NCI-H2029 treated with DMSO at 0.1 percent for 48 hours (cell line): ENCODE measurements around the gene TRPT1.
A peak's percentile ranks its signal among the peaks of the same experiment; 100 is the strongest.

Experiments
- DNase-seq: peaks from one replicate; lab custom pipeline; 2025; lab: John Stamatoyannopoulos, UW

The TRPT1 gene

DNA sequence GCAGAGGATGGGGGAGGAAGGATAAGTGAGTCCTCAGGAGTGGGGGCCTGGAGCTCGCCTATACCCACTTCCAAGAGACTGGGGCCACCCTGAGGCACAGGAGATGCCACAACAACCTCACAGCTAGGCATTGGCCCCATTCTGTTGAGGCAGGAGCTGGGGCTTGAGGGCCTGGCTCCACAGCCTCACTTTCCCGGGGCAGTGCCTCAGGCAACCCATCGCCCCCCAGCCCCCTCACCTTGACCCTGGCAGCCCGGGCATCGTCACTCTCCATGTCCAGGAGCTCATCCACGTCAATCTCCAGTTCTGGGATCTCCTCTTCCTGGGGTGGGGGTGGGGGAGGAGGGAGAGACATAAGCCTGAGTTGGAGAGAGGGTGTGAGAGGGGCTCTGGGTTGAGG lies 19.0 kb upstream of the TRPT1 start:
- DNase-seq, result no peak

DNA sequence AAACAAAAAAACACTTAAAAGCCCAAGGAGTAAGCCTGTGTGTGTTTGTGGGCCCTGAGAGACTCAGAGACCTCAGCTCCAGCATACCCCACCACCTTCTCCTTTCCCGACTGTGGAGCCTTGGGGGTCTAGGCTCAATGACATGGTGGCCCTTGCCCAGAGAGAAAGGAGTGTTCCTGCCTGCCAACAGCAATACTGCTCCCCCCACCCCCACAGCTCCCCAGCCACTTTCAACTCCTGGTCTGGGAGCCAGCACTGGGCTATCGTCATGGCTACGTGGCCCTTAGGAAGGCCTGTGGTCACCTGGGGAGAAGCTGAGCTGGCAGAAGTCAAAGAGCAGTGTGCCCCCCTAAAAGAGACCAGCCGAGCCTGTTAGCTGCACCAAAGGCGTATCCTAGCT lies 18.1 kb upstream of the TRPT1 start:
- no peak for DNase-seq

DNA sequence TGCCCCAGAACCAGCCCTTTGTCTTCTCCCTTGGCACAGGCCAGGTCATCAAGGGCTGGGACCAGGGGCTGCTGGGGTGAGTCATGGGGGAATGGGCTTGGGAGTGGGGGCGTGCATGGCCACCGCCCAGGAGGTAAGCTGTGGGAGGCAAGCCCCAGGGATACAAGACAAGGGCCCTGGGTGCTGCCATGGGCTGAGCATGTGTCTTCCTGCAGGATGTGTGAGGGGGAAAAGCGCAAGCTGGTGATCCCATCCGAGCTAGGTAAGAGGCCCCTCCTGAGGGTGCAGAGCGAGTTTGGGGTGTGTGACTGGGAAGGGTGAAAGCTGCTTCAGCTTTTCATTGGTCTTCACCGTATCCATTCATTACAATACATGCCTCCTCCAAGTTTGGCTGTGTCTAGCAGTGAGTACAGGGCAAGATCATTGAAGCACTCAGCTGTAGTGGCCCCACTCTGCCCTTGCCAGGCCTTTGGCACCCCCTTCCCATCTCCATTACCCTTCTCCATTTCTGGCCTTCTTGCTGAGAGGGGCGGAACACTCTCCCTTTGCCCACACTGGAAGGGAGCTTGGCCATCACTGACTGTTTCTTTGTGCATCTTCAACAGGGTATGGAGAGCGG lies 17.4 kb upstream of the TRPT1 start:
- no peak for DNase-seq

DNA sequence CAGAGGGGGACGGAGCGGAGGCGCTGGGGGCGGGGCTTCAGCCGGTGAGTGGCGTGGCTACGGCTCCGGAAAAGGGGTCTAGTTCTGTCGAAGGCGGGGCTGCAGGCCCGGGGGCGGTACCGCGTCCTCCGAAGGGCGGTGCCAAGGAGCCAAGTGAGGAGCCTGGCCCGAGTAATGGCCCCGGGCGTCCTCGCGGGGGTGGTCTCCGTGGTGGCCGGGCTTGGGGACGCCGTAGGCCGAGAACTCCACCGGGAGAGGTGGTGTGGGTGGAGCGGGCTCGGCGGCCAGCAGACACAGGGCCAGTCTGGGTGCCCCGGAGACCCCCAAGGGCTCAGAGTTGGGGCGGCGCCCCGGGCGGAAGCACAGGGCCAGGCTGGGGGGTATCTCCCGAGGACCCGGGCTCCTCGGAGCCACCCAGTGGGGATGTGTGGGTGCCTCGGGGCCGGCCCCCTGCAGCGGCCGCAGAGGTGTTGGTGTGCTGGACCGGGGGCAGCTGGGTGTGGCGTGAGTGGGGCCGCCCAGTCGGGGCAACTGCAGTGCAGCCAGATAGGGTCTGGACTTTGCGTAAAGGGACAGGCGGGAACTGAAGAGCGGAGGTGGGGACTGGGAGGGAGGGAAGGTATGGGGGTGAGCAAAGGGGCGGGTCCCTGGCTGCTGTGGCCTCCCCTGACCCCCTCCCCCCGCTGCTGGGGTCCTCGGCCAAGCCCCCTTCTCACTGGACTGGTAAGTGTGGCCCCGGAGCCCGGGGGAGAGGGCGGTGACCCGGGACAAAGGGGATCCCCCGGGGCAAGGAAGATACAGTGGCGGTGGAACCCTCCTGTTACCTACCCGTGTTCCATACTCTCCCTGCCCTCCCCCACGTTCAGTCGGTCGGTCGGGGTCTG lies 15.7 kb upstream of the TRPT1 start:
- DNase-seq, result no peak

DNA sequence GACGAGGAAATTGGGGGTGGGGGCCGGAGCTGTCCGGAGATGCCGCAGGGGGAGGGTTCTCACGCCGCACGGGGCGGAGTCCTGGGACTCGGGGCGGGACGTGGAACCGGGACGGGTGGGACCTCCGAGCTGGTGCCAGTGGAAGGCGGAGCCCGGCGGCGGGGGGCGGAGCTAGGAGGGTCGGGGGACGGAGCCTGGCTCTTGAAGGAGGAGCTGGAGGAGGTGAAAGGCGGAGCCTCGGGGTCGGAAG lies 15.2 kb upstream of the TRPT1 start:
- DNase-seq, result peak; percentile 96

DNA sequence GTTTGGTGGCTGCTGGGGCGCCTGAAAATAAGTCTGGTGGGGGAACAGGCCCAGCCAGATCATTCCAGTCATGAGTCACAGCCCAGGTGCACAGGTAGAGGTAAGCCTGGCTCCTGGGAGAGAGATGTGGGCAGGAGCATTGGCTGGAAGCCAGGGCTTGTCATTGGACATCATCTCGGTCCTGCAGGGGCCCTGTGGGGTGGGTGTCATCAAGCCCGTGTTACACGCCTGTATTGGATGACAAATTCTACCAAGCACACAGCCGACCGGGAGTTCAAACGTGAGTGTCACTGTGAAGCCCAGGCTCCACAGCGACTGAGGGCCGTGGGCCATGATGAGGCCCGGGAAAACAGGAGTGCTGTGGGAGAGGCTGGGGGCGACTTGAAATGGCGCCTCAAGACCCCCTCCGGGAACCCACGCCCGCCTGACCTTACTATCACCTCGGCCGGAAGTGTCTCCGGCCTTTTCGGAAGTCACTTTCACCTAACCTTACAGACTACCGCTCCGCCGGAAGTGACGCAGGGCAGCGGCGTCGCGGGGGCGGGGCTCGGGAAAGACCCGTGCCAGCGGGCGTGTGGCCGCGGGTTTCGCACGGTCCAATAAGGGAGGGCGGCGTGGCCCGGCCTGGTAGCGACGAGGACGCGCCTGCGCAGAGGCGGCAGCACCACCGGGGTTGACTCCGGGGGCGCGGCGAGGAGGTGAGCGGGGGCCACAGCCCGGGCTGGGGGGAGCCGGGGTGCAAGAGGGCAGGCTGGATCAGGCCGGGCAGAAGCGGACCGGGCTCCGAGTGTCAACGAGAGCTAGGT lies 14.7 kb upstream of the TRPT1 start, which contains the start of gene FKBP2:
FKBP2 (plus strand) TSS at position 661 of the 806 bp plus-strand sequence. CDS start 1,293 bp downstream, outside the sequence.
- peak; percentile 82 for DNase-seq

DNA sequence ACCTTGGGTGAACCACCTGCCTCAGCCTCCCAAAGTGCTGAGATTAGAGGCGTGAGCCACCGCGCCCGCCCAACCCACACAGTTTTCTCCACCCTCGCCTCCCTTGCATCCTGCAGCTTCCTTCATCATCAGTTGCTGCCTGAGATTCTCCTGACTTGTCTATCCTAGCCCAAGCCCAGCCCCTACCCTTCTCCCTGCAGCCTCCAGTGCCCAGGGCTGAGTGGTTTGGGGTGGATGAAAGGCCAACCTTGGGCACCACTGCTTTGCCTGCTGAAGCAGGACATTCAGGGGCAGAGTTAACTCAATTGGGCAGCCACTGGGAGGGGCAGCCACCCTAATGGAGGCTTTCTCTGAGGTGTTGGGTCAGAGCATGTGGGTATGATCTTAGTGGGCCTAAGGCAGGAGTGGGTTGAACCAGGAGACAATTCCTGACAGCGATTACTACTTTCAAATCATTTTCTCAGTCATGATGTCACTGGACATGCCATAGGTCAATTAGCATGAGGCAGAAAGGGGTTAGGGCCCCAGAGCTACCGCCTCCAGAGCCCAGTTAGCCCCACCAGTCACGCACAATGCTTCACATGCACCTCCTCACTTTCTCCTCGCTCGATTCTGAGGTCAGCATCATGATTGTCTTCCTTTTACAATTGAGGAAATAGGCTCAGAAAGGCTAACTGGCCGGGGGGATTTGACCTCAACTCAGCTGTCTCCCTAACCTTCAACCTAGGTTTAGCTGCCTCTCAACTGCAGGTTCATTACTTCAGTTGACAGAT lies 13.9 kb upstream of the TRPT1 start:
- DNase-seq, result no peak

DNA sequence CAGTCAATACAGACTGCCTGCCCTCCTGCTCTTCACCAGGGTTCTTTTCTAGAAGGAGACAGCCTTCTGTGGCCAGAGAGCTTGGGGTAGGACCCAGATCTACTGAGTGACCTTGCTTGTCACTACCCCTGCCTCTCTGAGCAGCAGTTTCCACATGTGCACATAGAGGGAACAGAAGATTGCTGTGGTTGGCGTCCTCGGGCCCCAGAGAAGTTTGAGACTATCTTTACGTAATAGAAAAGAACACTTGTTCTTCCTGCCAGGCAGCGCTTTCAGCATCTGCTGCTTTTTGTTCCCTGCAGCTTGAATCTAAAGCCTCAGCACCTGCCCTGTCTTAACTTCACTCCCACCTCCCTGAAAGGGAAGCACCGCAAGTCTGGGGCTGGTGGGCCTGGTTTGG lies 13.0 kb upstream of the TRPT1 start:
- DNase-seq, result no peak

DNA sequence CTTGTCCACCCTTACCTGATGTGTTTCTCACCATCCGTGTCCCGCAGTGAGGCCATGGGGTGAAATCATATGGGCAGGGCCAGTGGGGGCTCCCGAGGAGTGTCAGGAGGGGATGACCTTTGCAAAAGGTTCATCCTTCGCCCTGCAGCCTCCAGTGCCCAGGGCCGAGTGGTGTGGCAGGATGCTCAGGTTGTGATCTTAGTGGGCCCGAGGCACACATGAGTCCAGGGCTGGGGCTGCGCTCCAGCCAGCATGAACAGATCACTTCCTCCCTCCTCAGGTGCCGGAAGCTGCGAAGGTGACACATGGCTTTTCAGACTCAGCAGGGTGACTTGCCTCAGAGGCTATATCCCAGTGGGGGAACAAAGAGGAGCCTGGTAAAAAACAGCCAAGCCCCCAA lies 12.1 kb upstream of the TRPT1 start:
- no peak for DNase-seq

DNA sequence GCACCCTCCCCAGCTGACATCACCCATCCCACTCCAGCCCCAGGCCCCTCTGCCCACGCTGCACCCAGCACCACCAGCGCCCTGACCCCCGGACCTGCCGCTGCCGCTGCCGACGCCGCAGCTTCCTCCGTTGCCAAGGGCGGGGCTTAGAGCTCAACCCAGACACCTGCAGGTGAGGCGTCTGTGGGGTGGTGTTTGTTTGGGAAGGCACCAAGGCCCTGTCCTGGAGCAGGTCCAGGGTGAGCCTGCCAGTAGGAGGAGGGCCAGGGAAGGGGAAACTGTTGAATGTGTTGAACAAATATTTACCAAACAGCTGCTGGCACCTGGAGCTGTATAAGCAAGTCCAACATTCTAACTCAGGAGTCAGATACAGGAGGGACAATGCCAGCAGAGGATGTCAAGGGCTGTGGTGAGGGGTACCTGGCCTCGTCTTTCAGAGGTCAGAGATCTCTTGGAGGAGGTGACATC lies 11.5 kb upstream of the TRPT1 start:
- peak; percentile 94 for DNase-seq

DNA sequence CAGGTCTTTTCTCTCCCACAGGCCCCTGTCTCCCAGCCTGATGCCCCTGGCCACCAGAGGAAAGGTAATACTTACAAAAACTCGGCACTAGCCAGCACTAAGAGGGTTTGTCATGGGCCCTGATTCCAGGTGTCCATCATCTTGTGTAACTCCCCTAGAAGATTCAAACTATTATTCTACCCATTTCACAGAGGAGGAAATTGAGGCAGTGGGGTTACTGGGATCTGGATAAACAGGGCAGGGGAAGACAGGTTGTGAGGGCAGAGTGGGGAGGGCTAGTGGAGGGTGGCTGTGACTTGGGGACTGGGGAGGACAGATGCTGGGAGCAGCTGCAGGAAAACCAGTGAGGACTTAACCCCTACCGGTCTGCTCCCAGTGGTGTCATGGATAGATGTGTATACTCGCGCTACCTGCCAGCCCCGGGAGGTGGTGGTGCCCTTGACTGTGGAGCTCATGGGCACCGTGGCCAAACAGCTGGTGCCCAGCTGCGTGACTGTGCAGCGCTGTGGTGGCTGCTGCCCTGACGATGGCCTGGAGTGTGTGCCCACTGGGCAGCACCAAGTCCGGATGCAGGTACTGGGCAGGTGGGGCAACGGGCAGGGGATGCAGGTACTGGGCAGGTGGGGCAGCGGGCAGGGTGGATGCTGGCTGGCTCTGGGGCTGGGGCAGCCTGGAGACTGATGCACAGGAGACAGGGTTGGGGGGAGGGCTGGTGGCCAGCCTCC lies 9.6 kb upstream of the TRPT1 start:
- no peak for DNase-seq

DNA sequence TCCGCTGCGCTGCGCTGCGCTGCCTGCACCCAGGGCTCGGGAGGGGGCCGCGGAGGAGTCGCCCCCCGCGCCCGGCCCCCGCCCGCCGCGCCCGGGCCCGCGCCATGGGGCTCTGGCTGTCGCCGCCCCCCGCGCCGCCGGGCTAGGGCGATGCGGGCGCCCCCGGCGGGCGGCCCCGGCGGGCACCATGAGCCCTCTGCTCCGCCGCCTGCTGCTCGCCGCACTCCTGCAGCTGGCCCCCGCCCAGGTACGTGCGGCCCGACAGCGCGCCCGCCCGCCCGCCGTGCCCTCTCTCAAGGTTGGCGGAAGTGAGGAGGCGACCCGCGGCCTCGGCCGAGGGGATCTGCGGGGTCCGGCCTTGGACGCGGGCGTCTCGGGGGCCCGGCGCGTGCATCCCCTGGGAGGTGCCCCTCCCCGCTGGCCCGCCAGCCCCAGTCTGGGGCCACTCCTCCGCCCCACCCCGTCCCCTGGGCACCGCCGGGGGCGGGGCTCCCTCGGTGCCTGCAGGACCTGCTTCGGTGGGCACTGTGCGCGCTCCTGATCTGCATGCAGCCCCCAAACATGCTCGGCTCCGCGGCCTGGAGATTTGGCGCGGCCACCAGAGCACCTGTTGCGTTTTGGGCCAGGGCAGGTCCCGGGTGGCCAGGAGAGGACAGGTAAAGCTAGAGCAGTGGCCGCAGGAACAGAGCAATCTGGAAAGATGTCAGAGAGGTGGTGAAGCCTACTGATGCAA lies 8.8 kb upstream of the TRPT1 start:
- DNase-seq, result no peak

DNA sequence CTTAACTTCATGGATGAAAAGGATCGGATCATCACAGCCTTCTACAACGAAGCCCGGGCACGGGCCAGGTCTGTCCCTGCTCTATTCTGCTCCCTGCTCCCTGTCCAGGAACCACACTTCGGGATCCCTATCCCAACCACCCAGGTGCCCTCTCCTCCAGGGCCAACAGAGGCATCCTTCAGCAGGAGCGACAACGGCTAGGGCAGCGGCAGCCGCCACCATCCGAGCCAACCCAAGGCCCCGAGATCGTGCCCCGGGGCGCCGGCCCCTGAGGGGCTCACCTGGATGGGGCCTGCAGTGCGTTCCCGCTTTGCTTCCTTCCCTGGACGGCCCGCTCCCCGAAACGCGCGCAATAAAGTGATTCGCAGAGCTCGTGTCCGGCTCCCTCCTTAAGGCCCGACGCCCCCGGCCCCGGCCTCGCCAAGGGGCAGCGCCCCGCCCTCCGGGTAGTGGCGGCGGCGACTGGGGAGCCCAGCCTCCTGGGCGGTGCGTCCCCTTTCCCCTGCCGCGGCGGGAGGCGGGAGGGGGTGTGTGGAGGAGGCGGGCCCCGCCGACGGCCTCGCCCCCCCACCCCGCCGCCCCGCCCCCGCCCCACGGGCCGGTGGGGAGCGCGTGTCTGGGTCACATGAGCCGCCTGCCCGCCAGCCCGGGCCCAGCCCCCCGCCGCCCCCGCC lies 8.1 kb upstream of the TRPT1 start, which contains the start of gene VEGFB:
VEGFB (plus strand) TSS at position 672 of the 674 bp plus-strand sequence. CDS start 250 bp downstream, outside the sequence.
- DNase-seq, result no peak

DNA sequence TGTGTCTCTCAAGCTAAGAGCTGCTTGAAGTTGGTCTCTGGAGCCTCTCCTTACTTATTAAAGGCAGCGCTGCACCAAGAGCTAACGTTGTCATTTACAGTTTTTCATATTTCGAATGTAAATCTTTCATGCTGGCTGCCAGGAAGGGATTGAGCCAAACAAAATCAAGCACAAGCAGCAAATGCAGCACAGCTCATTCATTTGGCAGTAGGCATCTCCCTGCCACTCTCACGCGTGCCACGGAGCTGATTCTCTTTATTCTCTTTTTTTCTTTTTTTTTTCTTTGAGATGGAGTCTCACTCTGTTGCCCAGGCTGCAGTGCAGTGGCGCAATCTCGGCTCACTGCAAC lies 7.0 kb upstream of the TRPT1 start:
- DNase-seq, result no peak

DNA sequence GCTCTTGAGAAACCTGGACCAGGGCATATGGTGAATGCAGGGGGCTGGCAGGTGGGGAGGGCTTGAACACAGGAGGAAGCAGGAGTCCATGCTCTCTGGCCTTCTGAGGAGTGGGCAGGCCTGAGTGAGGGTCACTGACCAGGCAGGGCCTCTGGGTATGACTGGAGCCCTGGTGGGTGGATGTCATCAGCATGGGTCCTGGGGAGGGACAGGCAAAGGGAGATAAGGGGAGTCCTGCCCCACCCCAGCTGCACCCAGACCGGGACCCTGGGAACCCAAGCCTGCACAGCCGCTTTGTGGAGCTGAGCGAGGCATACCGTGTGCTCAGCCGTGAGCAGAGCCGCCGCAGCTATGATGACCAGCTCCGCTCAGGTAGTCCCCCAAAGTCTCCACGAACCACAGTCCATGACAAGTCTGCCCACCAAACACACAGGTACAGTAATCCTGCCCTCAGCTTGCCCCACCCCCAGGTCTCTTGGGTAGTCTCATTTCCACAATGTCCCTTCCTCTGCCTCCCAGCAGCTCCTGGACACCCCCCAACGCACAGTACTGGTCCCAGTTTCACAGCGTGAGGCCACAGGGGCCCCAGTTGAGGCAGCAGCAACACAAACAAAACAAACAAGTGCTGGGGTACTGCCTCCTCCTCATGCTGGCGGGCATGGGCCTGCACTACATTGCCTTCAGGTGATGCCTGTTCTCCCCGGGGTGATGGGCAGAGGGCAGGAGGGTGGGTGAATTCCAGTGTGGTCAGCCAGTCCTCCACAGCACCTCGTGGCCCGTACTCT lies 6.4 kb upstream of the TRPT1 start:
- DNase-seq, result no peak

DNA sequence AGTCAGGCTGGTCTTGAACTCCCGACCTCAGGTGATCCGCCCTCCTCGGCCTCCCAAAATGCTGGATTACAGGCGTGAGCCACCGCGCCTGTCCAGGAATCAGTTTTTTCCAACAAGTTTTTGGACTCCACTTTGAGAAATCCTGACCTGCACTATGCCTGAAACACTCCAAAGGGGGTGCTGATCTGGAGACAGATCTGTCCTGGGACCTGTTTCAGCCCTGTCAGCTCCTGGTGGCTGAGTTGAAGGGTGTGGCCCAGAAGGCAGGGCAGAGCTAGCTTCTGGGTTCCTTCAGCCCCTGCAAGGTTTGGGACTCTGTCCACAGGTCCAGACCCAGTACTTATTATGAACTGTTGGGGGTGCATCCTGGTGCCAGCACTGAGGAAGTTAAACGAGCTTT lies 5.6 kb upstream of the TRPT1 start:
- no peak for DNase-seq

DNA sequence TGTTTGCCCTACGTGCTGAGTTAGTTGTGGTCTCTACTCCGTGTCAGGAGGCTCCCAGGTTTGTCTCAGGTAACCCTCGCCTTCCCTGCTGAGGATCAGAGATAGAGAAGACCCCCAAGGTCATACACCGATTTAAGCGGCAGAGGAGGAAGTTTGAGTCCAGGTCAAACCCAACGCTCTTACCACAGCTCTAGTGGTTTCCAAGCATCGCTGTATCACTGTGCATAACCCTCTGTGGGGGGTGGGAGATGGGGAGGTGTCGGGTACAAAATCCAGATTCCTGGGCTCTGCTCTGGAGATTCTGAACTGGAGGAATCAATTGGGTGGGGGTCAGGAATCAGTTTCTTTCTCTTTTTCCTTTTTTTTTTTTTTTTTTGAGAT lies 5.0 kb upstream of the TRPT1 start:
- DNase-seq, result no peak

DNA sequence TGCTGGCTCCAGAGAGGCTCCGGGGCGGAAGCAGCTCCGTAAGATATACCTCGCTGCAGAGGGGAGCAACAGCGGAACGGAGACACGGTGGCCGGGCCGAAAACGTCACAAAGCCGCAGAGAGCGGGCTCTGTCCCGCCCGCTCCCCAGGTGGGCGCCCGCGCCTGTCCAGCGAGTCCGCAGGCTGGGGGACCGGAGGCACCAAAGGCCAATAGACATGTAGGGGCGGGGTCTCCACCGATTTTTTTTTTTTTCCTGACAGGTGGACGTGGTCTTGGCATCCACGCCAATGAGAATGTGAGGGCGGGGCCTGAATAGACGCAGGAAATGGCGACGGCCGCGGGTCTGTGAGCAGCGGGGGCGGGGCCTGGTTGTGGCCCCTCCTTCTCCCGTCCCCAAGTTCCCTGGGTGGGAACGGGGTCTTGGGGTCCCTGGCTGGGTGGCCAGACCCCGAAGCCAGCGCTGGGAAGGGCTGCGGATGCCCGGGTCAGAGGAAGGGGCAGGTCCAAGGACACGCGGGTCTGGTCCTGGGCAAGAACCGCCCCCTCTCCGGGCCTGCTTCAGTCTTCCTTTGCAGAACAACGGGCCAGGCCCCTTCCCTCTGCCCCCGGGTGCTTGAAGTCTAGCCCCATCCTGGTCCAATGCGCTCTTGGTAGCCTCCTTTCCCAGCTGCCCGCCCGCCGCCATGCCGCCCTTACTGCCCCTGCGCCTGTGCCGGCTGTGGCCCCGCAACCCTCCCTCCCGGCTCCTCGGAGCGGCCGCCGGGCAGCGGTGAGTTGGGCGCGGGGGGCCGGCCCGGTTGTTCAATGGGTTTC lies 4.4 kb upstream of the TRPT1 start, which contains the start of gene DNAJC4:
DNAJC4 (plus strand) TSS at position 378 of the 814 bp plus-strand sequence; CDS start at position 685, 307 bp downstream.
- peak; percentile 86 for DNase-seq
